GM21423 (cell line): ENCODE data around the gene SUPT3H.
A peak's percentile ranks its signal among the peaks of the same experiment; 100 is the strongest.
"Not testable (repeated sequence)": the region's sequence is repeated elsewhere in the genome, so short reads cannot be mapped to it uniquely, and the experiment has no call there.

ENCODE experiments used
- ATAC-seq: cut with Tn5 transposase; IDR thresholded peaks from one replicate; pipeline ENCODE4 v1.9.1; 2021; ENCODE audit warnings: mild to moderate bottlenecking, moderate library complexity; ENCODE audit not compliant: unreplicated experiment

Gene SUPT3H

GRCh38 chr6:44921798-44922197, 455.9 kb downstream of the SUPT3H start:
- no peak for ATAC-seq

DNA sequence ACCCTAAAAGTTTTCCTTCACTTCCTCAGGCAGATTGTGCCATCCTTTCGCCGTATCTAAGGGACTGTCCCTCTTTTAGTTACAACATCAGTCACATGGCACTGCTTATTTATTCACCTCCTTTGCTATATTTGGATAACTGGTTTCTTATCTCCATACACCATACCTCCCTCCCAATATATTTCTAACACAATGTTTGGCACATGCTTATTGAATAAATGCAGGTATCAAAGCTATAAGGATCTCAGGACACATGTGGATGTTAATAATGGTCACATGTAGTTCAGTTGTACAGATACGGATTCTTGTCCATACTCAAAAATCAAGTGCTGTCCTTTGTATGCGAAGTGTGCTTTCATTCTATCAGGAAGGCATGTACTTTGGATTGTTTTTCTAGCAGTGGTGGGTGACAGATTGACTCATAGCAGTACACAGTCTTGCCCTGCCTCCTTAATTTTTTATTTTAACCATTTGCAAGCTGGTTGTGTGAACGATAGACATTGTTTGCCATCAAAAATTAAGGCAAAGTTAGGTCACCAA, 456.7 kb downstream of the SUPT3H start:
- no peak for ATAC-seq

- ATAC-seq, result no peak
Measured at GRCh38 chr6:44918671-44919296, 458.9 kb downstream of the SUPT3H start.

GRCh38 chr6:44917430-44917829, 460.3 kb downstream of the SUPT3H start:
- no peak for ATAC-seq

- ATAC-seq, result no peak
Measured at GRCh38 chr6:44915111-44915510, 462.6 kb downstream of the SUPT3H start.

GRCh38 chr6:44914141-44914540, 463.6 kb downstream of the SUPT3H start:
- ATAC-seq, result no peak

- no peak for ATAC-seq
Measured at GRCh38 chr6:44906761-44907160, 471.0 kb downstream of the SUPT3H start.

- ATAC-seq, result not testable (repeated sequence)
Measured at GRCh38 chr6:44900358-44900757, 477.4 kb downstream of the SUPT3H start.

DNA sequence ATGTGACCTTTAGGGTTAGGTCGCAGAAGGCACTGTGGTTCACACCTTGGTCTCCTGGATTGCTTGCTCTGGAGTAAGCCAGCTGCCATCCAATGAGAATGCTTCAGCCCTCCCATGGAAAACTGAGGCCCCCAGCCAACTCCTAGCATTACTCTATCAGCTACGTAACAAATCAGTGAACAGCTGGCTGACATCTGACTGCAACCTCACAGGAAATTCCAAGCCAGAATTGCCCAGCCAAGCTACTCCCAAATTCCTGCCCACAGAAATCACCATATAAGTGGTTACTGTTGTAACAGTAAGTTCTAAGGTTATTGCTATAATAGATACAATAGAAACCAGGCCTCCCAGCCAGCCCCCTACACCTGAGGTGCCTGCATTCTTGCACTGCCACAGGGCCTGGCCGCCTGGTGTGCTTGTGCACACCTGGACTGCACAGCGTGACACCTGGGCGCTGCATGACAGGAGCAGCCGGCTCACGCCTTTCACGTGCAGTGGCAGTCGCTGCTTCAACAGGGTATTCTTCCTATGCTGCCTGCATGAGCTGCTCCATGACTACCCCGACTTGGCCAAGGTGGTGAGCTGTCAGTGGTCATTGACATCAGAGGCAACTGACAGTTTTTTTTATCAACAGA, 479.3 kb downstream of the SUPT3H start:
- ATAC-seq, result no peak

GRCh38 chr6:44897316-44897715, 480.4 kb downstream of the SUPT3H start:
- ATAC-seq, result no peak

GRCh38 chr6:44896701-44897100, 481.0 kb downstream of the SUPT3H start:
- ATAC-seq, result no peak

DNA sequence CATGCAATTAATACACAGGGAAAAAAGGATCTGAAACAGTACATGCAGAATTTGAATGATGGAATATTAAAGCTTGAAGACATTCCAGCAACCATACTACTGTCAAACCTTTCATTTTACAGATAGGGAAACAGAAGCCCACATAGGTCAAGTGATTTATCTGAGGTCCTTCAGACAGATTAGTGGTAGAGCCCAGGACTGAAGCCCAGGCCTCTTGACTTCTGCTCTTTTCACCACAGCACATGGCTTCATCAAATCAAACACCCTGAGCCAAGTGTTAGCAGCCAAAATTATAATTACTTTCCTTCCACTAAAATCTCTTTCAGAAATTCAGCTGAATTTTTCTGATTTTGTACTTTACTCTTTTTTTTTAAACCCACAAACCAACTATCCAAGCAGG, 485.2 kb downstream of the SUPT3H start:
- ATAC-seq, result no peak

DNA sequence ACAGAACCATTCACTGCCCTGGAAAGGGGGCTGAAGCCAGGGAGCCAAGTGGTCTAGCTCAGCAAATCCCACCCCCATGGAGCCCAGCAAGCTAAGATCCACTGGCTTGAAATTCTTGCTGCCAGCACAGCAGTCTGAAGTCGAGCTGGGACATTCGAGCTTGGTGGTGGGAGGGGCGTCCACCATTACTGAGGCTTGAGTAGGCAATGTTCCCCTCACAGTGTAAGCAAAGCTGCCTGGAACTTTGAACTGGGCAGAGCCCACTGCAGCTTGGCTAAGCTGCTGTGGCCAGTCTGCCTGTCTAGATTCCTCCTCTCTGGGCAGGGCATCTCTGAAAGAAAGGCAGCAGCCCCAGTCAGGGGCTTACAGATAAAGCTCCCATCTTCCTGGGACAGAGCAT, 498.7 kb downstream of the SUPT3H start:
- ATAC-seq, result not testable (repeated sequence)

DNA sequence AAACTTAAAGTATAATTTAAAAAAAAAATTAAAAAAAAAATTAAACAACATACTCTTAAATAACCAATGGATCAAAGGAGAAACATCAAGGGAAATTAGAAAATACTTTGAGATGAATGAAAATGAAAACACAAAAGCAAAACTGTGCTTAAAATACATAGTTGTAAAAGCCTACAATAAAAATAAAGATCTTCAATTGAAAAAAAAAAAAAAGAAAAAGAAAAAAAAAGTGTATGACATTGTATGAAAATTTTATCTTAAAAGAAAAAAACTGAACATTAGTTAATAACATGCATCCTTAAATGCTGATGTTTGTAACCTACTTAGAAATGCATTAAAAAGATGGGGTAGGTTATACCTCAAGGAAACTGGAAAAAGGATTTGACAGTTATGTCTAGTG, 501.1 kb downstream of the SUPT3H start:
- ATAC-seq, result not testable (repeated sequence)

GRCh38 chr6:44869321-44869897, 508.3 kb downstream of the SUPT3H start:
- ATAC-seq, result peak; percentile 82

DNA sequence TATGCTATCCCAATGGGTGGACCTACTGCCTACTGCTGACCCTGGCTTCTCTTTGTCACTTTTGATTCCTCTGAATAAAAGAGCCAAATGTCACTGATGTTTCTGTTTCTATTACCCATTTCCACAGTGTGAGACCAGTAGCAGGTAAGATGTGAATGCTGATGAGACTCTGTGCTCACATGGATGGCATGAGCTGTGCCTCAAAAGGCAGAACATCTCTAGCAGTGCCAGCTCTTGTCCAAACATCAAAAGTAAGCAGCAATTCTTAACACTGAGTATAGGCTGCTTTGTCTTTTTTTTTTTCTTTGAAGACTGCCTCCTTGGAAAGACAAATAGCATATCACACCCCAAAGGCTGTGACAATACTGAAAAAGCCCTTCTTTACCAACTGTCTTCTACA, 508.8 kb downstream of the SUPT3H start:
- peak; percentile 18 for ATAC-seq

GRCh38 chr6:44868335-44868668, 509.4 kb downstream of the SUPT3H start:
- peak; percentile 32 for ATAC-seq

GRCh38 chr6:44867571-44868334, 510.0 kb downstream of the SUPT3H start:
- ATAC-seq, result peak; percentile 44

- not testable (repeated sequence) for ATAC-seq
Measured at GRCh38 chr6:44865184-44865583, 512.5 kb downstream of the SUPT3H start.

DNA sequence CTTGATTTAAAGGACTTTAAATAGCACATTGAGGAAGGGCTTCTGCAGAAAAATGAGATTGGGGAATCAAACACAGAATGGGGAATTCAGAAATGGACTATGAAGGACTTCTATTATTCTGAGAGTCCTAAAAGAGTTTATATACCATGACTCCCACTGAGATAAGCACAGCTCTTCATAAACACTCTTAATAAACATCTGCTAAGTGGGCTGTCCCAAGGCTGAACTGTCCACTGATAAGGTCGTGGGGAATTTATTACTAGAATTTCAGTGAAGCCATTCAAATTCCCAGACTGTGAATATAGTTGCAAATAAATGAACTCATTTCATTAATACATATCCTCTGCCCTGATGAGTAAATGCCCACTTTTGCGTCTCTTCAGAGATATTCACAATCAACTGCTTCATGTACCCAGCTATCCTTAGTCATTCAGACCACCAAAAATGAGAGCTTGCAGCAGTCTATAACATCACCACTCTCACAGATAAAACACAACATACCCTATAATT, 517.8 kb downstream of the SUPT3H start:
- no peak for ATAC-seq

- no peak for ATAC-seq
Measured at GRCh38 chr6:44858998-44859397, 518.7 kb downstream of the SUPT3H start.
